Epithelial cell of esophagus (primary cell): Measurements from ENCODE around the gene TRMT11.

Experiments used
- DNase-seq: peaks from one replicate; pipeline ENCODE4 v3.0.0; 2010; ENCODE audit warnings: low read depth
- H3K4me3 ChIP-seq: 2 replicates; pipeline ENCODE4 v1.5.1; 2011; ENCODE audit warnings: mild to moderate bottlenecking, low read length, control low read depth
- CTCF ChIP-seq: IDR thresholded peaks from 2 replicates; pipeline ENCODE4 v1.5.1; 2011; ENCODE audit warnings: low read depth, mild to moderate bottlenecking, low read length, control low read depth, inconsistent platforms; ENCODE audit not compliant: insufficient read depth; ENCODE audit errors: missing control alignments

TRMT11 gene

GRCh38 chr6:126071000-126071647 lies 84.8 kb downstream of the TRMT11 start:
- no peak for TF ChIP-seq CTCF
- H3K4me3 ChIP-seq: no peak overlapping the region
- no peak for DNase-seq

DNA sequence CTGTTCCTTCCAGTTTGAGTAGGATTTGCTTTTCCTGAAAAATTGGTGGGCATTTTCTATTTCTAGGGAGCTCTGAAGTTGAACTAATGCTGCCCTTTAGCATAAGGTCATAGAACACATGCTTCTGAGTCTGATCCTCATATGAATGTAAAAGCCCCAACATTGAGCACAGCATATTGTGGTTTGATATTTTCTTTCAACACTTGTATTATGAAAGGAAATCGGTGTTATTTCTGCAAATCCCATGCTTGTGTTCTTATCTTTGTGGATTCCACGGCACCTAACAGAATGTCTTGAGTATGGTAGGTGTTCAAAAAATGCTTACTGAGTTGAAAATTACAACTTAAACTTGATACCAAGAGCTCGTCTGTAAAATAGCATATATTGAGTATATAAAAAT lies 85.8 kb downstream of the TRMT11 start:
- TF ChIP-seq CTCF: no peak
- no peak overlapping the region for H3K4me3 ChIP-seq
- no peak for DNase-seq

GRCh38 chr6:126072834-126073233 lies 86.5 kb downstream of the TRMT11 start:
- DNase-seq: no peak
- no peak overlapping the region for H3K4me3 ChIP-seq
- TF ChIP-seq CTCF: no peak

DNA sequence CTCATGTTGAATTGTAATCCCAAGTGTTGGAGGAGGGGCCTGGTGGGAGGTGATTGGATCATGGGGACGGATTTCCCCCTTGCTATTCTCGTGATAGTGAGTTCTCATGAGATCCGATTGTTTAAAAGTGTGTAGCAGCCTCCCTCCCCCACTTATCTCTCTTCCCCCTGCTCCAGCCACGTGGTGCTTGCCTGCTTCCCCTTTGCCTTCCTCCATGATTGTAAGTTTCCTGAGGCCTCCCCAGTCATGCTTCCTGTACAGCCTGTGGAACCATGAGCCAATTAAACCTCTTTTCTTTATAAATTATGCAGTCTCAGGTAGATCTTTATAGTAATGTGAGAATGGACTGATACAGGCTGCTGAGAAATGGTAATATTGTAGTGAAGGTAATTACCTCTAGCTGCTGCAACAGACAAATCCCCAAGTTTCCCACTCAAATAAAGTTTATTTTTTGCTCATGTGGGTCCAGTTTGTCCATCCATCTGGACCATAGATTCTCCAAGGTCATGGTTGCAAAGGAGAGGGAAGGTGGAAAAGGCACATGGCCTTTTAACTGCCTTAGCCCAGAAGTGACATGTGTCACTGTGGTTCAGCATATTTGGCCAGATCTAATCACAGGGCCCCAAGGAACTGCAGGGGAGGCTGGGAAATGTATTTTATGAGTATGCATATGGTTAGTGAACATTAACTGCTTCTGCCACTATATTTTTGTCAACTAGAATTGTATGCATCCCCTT lies 89.2 kb downstream of the TRMT11 start:
- no peak for DNase-seq
- no peak overlapping the region for H3K4me3 ChIP-seq
- TF ChIP-seq CTCF: no peak

DNA sequence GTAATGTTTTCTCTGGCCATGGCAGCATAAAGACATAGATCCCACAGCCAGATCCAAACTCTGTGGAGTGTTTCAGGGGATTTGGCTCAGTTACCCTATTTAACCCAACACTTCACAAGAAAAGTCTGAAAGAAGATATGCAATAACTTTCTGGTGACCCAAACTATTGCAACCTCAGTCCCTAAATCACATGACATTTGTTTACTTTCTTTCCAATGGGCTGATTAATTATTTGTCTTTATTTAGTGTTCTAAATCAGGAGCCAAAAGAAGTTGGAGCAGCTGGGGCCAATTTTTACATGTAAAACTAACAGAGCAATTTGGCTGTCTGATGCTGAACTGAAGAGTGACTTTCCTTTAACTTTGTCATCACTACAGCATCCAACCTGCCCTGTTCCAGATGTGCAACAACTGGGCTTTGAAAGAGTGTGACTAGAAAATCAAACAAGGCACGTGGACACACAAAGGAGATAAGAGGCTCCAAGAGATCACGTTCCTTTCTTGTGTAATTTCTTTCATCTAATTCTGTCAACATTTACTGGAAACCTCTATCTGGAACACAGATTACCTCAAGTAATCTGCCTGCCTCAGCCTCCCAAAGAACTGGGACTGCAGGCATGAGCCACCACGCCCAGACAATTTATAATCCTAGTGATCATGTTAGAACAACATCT lies 90.8 kb downstream of the TRMT11 start:
- H3K4me3 ChIP-seq: no peak overlapping the region
- DNase-seq: no peak
- TF ChIP-seq CTCF: no peak

DNA sequence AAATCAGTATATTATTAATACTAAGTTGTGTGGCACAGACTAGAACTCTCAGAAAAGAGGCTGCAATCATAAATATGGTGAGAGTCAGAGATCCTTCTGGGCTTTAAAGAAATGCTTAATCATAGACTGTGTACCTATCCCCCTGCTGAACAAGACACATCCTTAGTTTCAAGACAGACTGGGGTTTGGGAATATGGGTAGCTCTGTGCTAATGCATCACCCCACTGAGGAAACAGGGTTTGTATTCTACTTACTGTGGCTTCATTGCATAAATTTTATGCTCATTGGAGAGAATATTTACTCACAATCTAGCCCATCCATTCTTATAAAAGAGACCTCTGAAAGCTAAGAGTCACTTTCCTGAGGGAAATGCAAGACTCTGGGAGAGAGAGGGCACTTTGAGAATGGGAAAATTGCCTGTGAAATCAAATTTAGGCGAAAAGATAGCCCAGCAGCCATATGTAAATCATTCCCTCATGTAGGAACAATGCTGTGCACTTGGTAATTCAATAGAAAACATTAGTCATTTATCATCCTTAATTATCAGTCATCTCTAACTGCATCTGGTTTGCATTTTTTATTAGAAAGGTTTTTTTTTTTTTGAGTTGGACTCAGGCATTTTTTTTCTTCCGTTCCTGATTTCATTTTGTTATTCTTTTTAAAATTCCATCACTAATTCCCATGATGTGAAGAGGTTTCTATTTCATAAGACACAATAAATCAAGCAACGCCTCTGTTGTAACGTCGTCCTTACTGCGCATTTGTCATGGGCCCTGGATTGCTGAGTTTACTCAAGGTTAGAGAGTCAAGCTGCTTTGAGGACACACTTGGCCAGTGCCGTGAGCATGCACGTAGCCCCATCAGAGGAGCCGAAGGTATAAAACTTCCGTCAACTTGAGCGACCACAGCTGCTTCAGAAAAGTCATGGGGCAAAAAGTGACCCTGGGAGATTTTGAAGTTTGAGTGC lies 91.8 kb downstream of the TRMT11 start:
- TF ChIP-seq CTCF: no peak
- no peak for DNase-seq

More for the DNA sequence above, 91.8 kb downstream of the TRMT11 start:
- no peak overlapping the region for H3K4me3 ChIP-seq
